ENCODE measurements around the gene R3HDM4.

DNA sequence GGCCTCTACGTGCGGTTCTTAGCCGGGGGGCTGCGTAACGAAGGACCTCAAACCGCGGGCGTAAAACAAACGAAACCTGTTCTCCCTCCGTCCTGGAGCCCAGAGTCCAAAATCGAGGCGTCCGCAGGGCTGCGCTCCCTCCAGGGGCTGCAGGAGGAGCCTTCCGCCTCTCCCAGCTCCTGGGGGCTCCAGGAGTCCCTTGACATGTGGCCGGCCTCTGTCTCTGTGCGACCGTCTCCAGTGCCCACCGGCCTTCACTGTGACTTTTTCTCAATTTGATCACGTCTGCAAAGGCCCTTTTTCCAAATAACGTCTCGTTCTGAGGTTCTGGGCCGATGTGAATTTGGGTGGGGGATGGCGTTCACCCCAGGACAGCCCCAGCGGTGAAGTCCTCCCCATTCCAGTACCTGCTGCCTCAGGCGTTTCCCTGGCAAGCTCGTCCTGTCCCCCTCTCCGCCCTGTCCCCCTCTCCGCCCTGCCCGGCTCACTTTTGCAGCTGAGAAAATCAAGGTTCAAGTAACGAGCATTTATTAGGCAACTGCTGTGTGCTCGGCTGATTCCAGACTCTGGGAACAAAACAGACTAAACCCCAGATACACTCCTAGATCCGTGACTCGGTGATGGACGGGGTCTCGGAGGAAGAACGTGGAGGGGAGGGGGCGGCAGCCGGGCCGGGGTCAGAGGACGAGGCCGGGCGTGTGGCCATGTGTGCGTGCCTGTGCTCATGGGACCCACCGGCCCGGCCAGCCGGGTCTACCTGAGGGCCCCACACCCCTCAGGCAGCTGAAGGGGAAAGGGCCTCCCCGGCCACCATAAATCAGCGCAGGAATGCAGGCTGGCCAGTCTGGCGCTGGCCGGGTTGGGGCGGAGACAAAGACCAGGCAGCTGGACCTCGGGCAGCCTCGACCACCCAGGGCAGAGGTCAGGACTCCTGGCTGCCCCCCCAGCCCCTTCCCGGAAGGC is 43.1 kb upstream of the R3HDM4 start:
- TF ChIP-seq, protein P1, sequence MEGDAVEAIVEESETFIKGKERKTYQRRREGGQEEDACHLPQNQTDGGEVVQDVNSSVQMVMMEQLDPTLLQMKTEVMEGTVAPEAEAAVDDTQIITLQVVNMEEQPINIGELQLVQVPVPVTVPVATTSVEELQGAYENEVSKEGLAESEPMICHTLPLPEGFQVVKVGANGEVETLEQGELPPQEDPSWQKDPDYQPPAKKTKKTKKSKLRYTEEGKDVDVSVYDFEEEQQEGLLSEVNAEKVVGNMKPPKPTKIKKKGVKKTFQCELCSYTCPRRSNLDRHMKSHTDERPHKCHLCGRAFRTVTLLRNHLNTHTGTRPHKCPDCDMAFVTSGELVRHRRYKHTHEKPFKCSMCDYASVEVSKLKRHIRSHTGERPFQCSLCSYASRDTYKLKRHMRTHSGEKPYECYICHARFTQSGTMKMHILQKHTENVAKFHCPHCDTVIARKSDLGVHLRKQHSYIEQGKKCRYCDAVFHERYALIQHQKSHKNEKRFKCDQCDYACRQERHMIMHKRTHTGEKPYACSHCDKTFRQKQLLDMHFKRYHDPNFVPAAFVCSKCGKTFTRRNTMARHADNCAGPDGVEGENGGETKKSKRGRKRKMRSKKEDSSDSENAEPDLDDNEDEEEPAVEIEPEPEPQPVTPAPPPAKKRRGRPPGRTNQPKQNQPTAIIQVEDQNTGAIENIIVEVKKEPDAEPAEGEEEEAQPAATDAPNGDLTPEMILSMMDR (IDR thresholded peaks at IDR 0.05 in 4 of 5, conservative IDR thresholded peaks at IDR 0.05 in 1 of 5) = no peak
- no peak for TF ChIP-seq POLR2A (IDR thresholded peaks at IDR 0.05)

Data from gastrocnemius medialis (tissue), 4 donors.